GM18861 (cell line): ENCODE measurements around the gene CITED1.

Experiments used
- ATAC-seq: cut with Tn5 transposase; IDR thresholded peaks from one replicate; pipeline ENCODE4 v1.9.1; 2021; ENCODE audit not compliant: unreplicated experiment

The CITED1 gene

DNA sequence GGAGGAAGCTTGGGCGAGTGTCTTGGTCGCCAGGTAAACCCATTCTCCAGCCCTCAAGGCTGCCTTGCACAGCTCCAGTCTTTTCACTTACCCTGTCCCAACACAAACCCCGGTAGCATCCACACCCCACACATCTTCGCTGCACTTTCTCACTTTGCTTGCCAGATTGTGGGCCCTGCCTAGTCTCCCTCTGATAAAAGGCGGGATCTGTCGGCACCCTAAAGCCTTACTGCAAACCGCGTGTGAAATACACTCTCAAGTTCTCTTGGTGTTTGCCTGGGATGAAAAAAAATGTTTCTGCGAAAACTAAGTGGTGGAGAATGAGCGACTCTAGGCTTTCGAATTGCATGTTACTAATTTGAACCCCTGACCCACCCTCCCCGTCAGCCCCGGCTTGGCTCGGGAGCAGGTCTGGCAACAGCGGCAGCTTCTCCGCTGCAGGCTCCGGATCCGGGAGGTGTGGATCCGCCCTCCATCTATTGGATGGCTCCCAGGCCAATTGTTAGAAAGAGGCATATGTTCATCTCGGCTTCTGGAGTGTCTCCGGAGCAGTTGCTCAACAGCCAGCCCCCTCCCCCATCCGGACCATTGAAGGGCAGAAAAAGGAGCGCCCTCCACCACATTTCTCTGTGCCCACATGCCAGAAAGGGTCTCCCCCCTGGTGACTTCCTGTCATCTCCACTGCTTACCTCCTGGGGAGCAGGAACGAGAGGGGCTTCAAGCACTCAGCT lies 3.0 kb upstream of the CITED1 start:
- ATAC-seq = no peak

DNA sequence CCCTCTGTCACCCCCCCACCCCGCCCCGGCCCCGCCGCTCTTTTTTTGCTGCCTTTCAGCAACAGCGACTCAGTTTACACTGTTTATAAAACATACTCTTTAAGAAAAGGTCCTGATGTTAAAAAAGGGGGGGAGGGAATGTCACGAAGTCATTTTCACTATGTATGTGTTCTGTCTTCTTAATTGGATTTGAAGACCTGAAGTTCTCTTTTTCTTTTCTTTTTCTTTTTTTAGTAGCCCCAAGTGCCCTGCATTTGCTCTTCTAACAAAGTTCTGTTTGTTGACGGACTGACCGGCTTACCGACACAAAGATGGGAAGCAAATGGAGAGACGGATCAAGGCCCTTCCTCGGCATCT lies 2.5 kb upstream of the CITED1 start:
- no peak for ATAC-seq

- ATAC-seq = no peak
Measured at GRCh38 chrX:72307646-72308051, 1.9 kb upstream of the CITED1 start.

GRCh38 chrX:72306851-72307645 lies 1.3 kb upstream of the CITED1 start:
- ATAC-seq = no peak

DNA sequence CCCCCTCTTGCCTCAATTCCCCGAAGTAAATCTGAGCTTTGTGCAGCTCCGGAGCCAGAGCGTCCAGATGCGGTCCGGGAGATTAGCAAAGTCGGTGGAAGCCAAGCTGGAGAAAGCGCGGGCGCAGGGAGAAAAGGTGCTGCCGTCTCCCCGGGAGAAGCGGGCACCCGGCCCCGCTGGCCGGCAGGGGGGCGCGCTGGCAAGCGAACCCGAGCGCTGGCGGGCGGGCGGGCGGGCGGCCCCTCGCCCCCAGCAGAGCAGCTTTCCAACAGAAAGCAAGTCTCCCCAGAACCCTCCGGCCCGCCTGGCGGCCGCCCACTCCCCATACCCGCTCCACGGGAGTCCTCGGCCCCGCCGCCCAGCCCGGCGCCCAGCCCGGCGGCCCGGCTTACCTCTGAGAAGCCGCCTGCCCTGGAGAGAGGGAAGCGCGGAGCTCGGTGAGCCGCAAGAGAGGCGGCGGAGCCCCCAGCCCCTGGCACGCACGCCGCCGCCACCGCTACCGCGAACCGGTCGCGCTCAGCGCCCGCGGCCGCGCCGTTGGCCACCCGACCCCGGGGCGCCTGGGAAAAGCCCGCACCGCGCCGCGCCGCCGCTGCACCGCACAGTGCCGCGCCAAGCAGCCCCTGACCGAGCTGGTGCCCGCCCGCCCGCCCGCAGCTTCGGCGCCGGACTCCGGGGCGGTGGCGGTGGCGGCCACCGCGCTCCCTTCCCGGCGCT lies 529 bp upstream of the CITED1 start:
- ATAC-seq = no peak

- ATAC-seq = no peak
Measured at GRCh38 chrX:72304877-72305276, 837 bp downstream of the CITED1 start.

DNA sequence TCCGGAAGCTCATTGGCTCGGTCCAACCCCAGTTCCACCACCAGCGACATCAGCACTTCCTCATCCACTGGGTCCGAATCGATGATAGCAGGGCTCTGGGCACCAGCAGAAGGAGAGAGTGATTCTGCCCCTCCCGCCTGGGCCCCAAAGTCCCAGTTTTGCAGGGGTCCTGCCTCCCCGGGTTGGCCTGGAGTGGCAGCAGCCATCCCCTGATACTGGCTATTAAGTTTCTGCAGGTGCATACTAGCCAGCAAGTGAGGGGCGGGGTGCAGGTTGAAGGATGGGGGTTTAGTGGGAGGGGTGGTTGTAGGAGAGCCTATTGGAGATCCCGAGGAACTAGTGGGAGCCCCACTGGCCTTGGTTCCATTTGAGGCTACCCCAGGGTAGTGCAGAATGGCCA lies 3.9 kb downstream of the CITED1 start:
- no peak for ATAC-seq

DNA sequence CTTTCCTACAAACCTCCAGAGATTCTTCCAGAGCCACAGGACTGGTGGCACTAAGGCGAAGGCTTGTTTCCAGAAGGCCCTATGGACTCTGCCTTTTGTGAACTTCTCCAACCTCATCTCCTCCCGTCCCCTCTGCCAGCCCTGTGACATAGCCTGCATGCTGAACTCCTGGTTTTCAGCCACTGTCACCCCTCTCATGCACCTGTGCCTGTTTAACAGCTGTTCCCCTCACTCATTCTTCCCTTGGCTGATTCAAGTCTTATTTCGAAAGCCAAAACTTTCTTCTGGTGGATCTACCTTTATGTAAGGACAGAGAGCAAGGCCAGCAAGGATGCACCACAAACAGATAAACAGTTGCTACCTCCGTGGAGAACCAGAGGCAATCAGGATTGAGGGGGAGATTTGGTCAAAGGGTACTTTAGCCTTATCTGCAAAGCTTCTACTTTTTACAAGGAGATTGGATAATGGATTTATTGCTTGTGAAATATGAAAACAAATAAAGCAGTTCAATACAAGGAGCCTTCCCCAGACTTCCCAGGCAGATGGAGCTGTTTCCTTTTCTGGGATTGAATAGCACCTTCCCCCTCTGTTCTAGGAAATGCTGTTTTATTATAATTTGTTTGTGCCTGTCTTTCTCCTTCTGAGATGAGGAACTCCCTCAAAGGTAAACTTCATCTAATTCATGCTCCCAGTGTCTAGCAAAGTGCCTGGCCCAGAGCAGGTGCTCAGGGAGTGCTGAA lies 5.7 kb downstream of the CITED1 start:
- ATAC-seq = no peak

DNA sequence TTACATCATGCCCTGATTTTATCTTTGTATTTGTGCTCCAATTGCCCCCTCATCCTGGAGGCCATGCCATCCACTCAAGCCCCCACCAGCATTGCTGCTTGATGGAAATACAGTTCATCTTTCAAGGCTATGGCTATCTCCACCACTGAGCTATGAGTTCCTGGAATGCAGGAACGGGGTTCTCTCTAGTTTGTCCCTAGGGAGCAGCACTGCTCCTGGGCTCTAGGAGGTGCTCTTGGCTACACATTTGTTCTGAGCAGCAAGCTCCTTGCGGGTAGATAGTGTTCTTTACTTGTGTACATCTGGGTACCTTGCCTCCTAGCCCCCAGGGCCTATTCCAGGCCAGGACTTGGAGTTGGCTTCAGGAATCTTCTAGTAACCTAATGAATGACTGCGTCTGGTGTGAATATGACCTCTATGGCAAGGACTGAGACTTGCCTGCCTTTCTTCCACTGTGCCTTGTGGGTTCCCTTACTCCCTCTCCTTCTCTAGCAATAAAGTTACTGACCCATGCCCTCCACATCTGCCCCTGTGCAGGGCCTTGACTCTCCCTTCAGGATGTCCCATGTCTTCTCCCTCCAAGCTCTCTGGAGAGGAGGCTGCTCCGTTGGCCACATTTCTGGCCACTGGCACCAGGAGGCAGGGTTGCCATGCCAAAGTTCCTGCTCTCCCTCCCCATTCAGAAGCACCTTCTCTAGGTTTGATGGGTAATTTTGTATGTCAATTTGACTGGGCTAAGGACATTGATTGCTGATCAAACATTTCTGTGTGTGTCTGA lies 7.6 kb downstream of the CITED1 start:
- no peak for ATAC-seq

DNA sequence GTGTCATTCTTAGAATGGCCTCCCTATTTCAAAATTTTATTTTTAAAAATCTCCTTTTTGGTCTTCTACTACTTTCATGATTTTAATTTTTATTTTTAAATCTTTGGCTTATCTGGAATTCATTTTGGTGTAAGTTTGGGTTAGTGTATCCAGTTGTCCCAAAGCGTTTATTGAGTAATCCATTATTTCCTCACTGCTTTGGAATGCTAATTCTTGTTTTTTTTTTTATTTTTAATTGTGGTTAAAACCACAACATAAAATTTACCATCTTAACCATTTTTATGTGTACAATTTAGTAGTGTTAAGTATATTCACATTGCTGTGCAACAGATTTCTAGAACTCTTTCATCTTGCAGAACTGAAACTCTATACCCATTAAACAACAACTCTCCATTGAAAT lies 8.7 kb downstream of the CITED1 start:
- no peak for ATAC-seq

DNA sequence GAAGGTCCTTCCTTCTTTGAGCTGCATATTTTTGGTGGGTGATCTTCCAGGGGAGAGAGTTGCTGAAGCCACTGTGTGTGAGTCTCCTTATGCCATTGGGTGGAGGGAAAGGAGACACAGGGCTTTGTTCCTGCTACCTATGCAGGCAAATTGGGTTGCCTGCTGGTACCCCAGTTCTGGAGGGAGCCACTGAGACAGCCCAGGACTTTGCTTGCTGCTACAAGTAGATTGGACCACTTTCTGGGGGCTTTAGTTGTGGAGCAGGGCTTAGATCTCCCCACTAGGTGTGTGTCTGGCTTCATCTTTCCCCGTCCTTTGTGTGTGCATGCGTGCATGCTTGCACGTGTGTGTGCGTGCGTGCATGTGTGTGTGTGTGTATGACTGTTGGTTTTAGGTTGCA lies 10.0 kb downstream of the CITED1 start:
- no peak for ATAC-seq

- no peak for ATAC-seq
Measured at GRCh38 chrX:72294497-72294896, 11.2 kb downstream of the CITED1 start.

- ATAC-seq = no peak
Measured at GRCh38 chrX:72282302-72282701, 23.4 kb downstream of the CITED1 start.

DNA sequence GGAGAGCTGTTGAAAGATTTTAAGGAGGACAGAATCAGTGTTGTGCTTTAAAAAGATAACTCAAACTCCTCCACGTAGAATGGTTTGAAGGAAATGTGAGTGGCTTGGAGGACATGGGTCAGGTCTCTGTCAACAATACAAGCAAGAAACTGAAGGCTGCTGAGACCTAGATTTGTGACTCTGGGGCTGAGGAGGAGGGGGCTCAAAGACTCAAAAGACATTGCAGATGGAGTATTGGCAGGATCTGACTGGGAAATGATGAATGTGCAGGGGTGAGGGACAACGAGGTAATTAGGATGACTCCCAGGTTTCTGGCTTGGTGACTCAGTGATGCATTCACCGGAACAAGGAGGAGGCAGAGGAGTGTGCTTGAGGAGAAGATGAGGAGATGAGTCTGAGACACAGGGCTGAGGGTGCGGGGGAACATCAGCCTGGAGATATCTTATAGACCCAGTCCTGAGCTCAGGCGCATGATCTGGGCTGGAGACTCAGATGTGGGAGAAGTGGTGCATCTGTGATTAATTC lies 25.3 kb downstream of the CITED1 start:
- ATAC-seq = no peak

- ATAC-seq = peak; percentile 1
Measured at GRCh38 chrX:72276478-72276953, 29.2 kb downstream of the CITED1 start.

- ATAC-seq = no peak
Measured at GRCh38 chrX:72274526-72274925, 31.2 kb downstream of the CITED1 start.

DNA sequence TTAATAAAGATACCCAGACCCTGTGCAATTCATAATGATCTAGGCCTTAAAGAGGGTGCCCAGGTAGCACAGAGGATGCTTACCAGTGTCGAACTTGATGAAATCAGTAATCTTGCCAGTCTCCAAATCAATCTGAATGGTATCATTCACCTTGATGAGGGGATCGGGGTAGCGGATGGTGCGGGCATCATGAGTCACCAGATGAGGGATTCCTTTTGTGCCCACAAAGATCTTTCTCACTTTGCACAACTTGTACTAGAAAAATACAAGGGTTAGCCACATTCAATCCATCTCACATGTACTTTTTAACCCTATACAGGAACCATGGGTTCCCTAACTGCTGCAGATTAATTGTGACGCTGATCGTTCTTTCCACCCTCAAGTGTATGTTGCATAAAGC lies 32.0 kb downstream of the CITED1 start:
- no peak for ATAC-seq

- ATAC-seq = no peak
Measured at GRCh38 chrX:72272868-72273267, 32.8 kb downstream of the CITED1 start.

- no peak for ATAC-seq
Measured at GRCh38 chrX:72271812-72272211, 33.9 kb downstream of the CITED1 start.
